NCI-H1105 treated with DMSO at 0.1 percent for 48 hours (cell line): ENCODE data around the gene ARL17B.
"Not testable (repeated sequence)": the region's sequence is repeated elsewhere in the genome, so short reads cannot be mapped to it uniquely, and the experiment has no call there.

Experiments used
- DNase-seq: peaks from one replicate; lab custom pipeline; 2025; lab: John Stamatoyannopoulos, UW

Gene ARL17B

GRCh38 chr17:46361755-46362154, at the start of gene ARL17B:
Gene ARL17B (minus strand): TSS chr17:46361766. CDS start chr17:46358397, 3,369 bp downstream.
- not testable (repeated sequence) for DNase-seq

- DNase-seq, result not testable (repeated sequence)
Observed at GRCh38 chr17:46409864-46410263, 48.3 kb upstream of the ARL17B start.

GRCh38 chr17:46407155-46407554, 45.6 kb upstream of the ARL17B start:
- not testable (repeated sequence) for DNase-seq

GRCh38 chr17:46401033-46401787, 39.6 kb upstream of the ARL17B start:
- not testable (repeated sequence) for DNase-seq

- DNase-seq, result not testable (repeated sequence)
Observed at GRCh38 chr17:46400543-46400942, 39.0 kb upstream of the ARL17B start.

GRCh38 chr17:46399993-46400392, 38.4 kb upstream of the ARL17B start:
- DNase-seq, result not testable (repeated sequence)

GRCh38 chr17:46396292-46396691, 34.7 kb upstream of the ARL17B start:
- DNase-seq, result not testable (repeated sequence)

- not testable (repeated sequence) for DNase-seq
Observed at GRCh38 chr17:46393702-46394101, 32.1 kb upstream of the ARL17B start.

- not testable (repeated sequence) for DNase-seq
Observed at GRCh38 chr17:46385491-46385890, 23.9 kb upstream of the ARL17B start.

- not testable (repeated sequence) for DNase-seq
Observed at GRCh38 chr17:46383118-46383517, 21.6 kb upstream of the ARL17B start.

GRCh38 chr17:46373418-46373817, 11.9 kb upstream of the ARL17B start:
- DNase-seq, result not testable (repeated sequence)

GRCh38 chr17:46372236-46373229, 11.0 kb upstream of the ARL17B start:
- DNase-seq, result not testable (repeated sequence)

GRCh38 chr17:46367520-46367919, 6.0 kb upstream of the ARL17B start:
- not testable (repeated sequence) for DNase-seq

- not testable (repeated sequence) for DNase-seq
Observed at GRCh38 chr17:46361145-46361735, 326 bp downstream of the ARL17B start.

GRCh38 chr17:46353856-46354255, 7.7 kb downstream of the ARL17B start:
- DNase-seq, result not testable (repeated sequence)

- DNase-seq, result not testable (repeated sequence)
Observed at GRCh38 chr17:46349060-46349459, 12.5 kb downstream of the ARL17B start.

GRCh38 chr17:46348345-46348744, 13.2 kb downstream of the ARL17B start:
- DNase-seq, result not testable (repeated sequence)

- DNase-seq, result not testable (repeated sequence)
Observed at GRCh38 chr17:46342131-46342530, 19.4 kb downstream of the ARL17B start.

- DNase-seq, result not testable (repeated sequence)
Observed at GRCh38 chr17:46341220-46341619, 20.3 kb downstream of the ARL17B start.

GRCh38 chr17:46294831-46295230, 66.7 kb downstream of the ARL17B start, which contains the start of gene LRRC37A:
Gene LRRC37A (plus strand): TSS chr17:46295131. CDS start chr17:46295134, 3 bp downstream.
- DNase-seq, result not testable (repeated sequence)

GRCh38 chr17:46291618-46292017, 69.9 kb downstream of the ARL17B start:
- DNase-seq, result not testable (repeated sequence)
